ENCODE results near the gene TLE3.

Gene TLE3

GRCh38 chr15:70035719-70036077 is 62.0 kb downstream of the TLE3 start:
- no peak for TF ChIP-seq CTCF (IDR thresholded peaks at IDR 0.05; ENCODE audit: low read depth, low read length)
- no peak overlapping the region for H3K4me3 ChIP-seq (ENCODE audit: low read depth, low read length)

- TF ChIP-seq CTCF (IDR thresholded peaks at IDR 0.05; ENCODE audit: low read depth, low read length): no peak
- H3K4me3 ChIP-seq (ENCODE audit: low read depth, low read length): no peak overlapping the region
These were observed 62.5 kb downstream of the TLE3 start for GRCh38 chr15:70035051-70035718.

GRCh38 chr15:70034596-70034995 is 63.1 kb downstream of the TLE3 start:
- no peak overlapping the region for H3K4me3 ChIP-seq (ENCODE audit: low read depth, low read length)
- TF ChIP-seq CTCF (IDR thresholded peaks at IDR 0.05; ENCODE audit: low read depth, low read length): no peak

- H3K4me3 ChIP-seq (ENCODE audit: low read depth, low read length): no peak overlapping the region
- TF ChIP-seq CTCF (IDR thresholded peaks at IDR 0.05; ENCODE audit: low read depth, low read length): no peak
These were observed 63.6 kb downstream of the TLE3 start for GRCh38 chr15:70034141-70034540.

- no peak for TF ChIP-seq CTCF (IDR thresholded peaks at IDR 0.05; ENCODE audit: low read depth, low read length)
These were observed 64.1 kb downstream of the TLE3 start for GRCh38 chr15:70033529-70034140.

GRCh38 chr15:70033109-70033508 is 64.6 kb downstream of the TLE3 start:
- no peak for TF ChIP-seq CTCF (IDR thresholded peaks at IDR 0.05; ENCODE audit: low read depth, low read length)
- no peak overlapping the region for H3K4me3 ChIP-seq (ENCODE audit: low read depth, low read length)

More at GRCh38 chr15:70033529-70034140, 64.1 kb downstream of the TLE3 start:
- no peak overlapping the region for H3K4me3 ChIP-seq (ENCODE audit: low read depth, low read length)

GRCh38 chr15:70032509-70032908 is 65.2 kb downstream of the TLE3 start:
- no peak overlapping the region for H3K4me3 ChIP-seq (ENCODE audit: low read depth, low read length)
- TF ChIP-seq CTCF (IDR thresholded peaks at IDR 0.05; ENCODE audit: low read depth, low read length): no peak
